GM21360 (cell line): Measurements from ENCODE around the gene SPPL3.

ENCODE experiments used
- ATAC-seq: cut with Tn5 transposase; IDR thresholded peaks from one replicate; pipeline ENCODE4 v1.9.1; 2021; ENCODE audit warnings: mild to moderate bottlenecking, moderate library complexity; ENCODE audit not compliant: unreplicated experiment

SPPL3 gene

DNA sequence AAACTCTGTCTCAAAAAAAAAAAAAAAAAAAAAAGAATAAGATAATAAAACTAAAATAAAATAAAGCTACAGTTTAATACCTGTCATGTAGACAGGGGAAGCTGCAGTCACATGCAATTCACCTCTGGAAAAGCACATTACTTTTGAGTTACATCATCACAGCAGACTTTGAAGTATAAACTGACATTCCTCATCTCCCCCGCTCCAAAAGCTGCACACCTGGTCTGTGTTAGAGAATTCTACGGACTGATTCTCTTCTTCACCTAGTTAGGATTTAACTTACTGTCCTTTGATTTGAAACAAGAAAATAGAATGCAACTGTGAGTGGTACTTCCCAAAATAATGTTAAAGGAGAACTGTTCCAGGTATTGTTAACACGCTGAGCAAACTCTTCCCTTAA, 25.1 kb downstream of the SPPL3 start:
- no peak for ATAC-seq

GRCh38 chr12:120874547-120875245, 29.5 kb downstream of the SPPL3 start:
- no peak for ATAC-seq

DNA sequence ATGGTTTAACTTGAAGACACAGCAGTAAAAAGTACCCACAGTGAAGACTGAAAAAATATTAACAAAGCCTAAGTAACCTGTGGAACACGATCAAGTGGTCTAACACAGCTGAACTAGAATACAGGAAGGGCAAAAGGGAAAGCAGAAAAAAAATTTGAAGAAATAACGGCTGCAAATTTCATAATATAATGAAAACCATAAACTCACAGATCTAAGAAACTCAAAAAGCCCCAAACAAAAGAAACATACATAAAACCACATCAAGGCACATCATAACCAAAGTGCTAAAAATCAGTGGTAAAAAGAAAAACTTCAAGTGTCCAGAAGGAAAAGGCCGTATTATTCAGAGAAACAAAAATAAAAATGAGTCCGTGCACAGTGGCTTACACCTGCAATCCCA, 30.9 kb downstream of the SPPL3 start:
- ATAC-seq, result no peak

- no peak for ATAC-seq
Measured at GRCh38 chr12:120872487-120872886, 31.7 kb downstream of the SPPL3 start.

DNA sequence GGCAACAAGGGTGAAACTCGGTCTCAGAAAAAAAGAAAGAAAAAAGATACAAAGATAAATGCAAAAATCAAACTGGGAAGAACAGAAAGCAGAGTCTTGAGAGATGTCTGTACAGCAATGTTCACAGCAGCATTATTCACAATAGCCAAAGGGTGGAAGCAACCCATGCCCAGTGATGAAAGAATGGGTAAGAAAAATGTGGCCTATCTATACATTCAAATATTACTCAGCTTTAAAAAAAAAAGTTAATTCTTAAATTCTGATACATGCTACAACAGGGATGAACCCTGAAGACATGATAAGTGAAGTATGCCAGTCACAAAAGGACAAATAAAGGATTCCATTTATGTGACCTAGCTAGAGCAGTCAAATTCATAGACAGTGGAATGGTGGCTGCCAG, 33.7 kb downstream of the SPPL3 start:
- ATAC-seq, result no peak

DNA sequence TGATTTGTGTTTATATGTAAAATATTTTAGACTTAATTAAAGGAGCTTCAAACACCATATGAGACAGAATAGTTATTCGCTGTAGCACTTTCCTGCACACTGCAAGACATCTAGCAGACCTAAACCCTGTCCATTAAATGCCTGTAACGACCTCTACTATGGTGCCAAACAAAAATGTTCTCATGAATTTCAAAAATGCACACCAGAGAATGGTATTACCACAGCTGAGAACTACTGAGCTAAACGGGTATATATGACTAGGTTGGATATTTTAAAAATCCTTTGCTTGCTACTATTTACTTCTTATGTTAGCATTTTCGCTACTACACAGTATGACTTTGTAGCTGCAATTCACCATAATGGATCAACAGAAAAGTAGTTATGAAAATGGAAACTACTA, 34.8 kb downstream of the SPPL3 start:
- no peak for ATAC-seq

- no peak for ATAC-seq
Measured at GRCh38 chr12:120866108-120866507, 38.0 kb downstream of the SPPL3 start.

DNA sequence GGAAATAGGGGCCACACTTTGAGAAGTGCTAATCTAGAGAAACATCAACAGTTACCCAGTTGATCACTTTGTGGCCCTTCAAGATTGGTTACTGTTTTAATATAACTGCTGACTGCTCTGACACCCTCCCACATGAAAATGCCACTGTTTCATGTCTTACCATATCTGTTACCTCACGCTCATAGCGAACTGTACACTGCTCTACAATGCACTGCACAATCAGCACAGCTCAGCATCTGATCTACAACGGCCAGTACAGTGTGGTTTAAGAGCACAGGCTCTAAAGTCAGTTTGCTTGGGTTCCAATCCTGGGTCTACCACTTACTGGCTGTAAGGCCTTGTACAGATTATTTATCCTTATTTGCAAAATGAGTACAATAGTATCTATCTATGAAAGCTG, 39.1 kb downstream of the SPPL3 start:
- ATAC-seq, result no peak

- ATAC-seq, result no peak
Measured at GRCh38 chr12:120862664-120863063, 41.5 kb downstream of the SPPL3 start.

DNA sequence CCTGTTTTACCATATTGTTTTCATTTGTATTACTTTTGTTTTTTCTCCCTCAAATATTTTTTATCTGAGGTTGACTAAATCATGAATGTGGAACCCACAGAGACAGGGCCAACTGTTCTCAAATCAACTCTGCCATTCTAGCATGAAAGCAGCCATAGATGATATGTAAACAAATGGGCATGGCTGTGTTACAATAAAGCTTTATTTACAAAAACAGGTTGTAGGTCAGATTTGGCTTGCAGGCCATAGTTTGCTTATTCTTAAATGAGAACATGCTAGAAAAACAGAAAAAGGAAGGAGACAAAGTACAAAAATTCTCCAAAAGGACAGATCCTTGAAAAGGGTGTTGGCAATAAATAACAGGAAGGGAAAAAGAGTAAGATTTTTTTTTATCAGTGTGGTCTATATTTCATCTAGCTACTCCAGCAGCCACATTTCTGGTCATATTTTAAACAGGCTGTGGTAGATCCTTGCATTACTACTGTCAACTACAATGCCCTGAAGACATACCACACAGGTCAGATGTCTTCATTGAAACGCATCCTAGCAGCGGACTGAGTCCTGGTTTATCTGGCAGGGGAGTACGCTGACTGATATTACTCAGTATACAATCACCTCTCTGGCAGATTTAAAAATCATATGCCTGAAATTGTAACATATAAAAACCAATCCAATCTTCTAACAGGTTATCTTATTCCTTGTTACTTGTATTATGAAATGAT, 42.9 kb downstream of the SPPL3 start:
- ATAC-seq, result no peak

- no peak for ATAC-seq
Measured at GRCh38 chr12:120858306-120859088, 45.7 kb downstream of the SPPL3 start.

DNA sequence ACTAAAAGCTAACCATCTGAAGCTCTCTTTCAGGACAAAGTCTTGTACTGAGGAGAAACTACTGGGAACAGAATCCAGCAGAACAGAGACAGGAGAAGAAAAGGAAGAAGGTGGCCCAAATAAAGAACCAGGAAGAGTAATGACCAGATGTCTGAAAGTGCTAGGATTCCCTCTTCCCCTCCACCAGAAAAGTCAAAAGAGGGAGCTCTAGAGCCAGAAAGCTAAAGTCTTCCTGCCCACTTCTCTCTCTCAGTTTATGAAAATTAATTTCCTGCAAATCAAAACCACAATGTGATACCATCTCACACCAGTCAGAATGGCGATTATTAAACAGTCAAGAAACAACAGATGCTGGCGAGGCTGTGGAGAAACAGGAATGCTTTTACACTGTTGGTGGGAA, 47.2 kb downstream of the SPPL3 start:
- no peak for ATAC-seq

DNA sequence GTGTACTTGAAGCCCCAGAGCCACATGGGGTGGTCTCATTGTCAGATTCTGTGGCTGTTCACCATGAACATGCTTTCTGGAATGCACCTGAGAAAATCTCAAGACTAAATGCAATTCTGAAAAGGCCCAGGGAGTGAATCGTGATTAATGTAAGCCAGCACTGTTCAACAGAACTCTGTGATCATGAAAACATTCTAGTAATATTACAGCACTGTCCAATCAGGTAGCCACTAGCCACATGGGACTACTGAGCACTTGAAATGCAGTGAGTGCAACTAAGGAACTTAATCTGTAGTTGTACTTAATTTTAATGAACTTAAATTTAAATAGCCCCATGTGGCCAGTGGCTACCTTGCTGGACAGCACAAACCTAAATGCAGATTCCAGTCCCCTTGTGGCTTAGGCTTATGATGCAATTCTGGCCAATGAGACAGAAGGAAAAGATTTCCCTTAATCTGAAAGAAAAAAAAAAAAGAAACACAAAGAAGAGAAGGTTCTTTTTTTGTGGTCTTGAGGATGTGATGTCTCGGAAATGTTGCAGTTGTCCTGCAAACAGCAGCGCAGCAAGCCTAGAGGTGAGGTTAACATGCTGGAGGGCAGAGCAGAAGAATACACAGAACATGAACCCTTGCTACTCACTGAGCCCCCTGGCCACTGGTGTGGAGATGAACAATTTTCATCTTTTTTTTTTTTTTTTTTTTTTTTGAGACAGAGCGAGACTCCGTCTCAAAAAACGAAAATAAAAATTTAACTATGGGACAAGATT, 48.2 kb downstream of the SPPL3 start:
- no peak for ATAC-seq

GRCh38 chr12:120854804-120855203, 49.4 kb downstream of the SPPL3 start:
- ATAC-seq, result no peak

- no peak for ATAC-seq
Measured at GRCh38 chr12:120853188-120853587, 51.0 kb downstream of the SPPL3 start.

DNA sequence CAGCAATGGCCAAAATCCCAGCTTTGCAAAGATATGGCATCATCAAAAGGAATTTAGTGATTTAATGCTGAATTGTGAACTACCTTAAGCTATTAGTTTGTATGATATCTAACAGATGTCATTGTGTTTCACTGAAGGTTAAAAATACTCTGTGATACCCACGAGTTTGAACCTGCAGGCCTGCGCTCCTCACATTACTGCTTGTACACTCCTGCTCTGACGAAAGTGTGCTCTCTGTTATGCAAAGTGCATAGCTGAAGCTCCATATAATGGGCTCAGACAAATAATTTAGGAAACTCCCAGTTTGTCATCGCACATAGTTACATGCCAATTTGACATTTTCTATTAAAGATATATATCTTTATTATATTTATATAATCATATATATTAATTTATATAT, 52.2 kb downstream of the SPPL3 start:
- no peak for ATAC-seq

GRCh38 chr12:120851444-120851843, 52.7 kb downstream of the SPPL3 start:
- no peak for ATAC-seq

GRCh38 chr12:120849765-120850164, 54.4 kb downstream of the SPPL3 start:
- ATAC-seq, result no peak

DNA sequence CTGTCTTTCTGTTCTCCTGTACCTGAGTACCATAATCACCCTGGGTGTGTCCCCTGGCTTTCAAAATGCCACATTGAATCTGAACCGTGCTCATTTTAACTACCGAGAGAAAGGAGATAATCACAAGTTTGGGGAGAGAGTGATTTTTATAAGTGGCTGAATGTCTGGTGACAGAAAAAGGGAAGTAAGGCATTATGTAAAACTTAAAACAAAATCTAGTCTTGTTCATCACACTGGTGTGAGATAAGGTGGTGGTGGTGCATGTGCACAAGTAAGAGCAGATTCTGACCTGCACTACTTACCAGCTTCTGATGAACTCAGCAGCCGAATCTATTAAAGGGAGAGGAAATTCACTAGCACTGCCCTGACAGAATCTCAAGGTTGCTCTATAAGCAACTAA, 56.3 kb downstream of the SPPL3 start:
- peak; percentile 55 for ATAC-seq

DNA sequence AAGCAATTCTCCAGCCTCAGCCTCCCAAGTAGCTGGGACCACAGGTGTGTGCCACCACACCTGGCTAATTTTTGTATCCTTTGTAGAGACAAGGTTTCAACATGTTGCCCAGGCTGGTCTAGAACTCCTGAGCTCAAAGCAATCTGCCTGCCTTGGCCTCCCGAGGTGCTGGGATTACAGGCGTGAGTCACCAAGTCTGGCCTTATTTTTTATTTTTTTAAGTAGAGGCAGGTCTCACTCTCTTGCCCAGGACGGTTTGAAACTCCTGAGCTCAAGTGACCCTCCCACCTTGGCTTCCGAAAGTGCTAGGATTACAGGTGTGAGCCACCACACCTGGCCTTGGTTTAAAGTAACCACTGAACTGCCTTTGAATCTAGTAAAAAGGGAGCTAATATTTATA, 56.8 kb downstream of the SPPL3 start:
- no peak for ATAC-seq

- ATAC-seq, result no peak
Measured at GRCh38 chr12:120846721-120847120, 57.4 kb downstream of the SPPL3 start.
